GM18868 (cell line): ENCODE data around the gene WDR62.

Experiments used
- ATAC-seq: cut with Tn5 transposase; IDR thresholded peaks from one replicate; pipeline ENCODE4 v1.9.1; 2021; ENCODE audit warnings: mild to moderate bottlenecking, moderate library complexity; ENCODE audit not compliant: unreplicated experiment

Gene WDR62

DNA sequence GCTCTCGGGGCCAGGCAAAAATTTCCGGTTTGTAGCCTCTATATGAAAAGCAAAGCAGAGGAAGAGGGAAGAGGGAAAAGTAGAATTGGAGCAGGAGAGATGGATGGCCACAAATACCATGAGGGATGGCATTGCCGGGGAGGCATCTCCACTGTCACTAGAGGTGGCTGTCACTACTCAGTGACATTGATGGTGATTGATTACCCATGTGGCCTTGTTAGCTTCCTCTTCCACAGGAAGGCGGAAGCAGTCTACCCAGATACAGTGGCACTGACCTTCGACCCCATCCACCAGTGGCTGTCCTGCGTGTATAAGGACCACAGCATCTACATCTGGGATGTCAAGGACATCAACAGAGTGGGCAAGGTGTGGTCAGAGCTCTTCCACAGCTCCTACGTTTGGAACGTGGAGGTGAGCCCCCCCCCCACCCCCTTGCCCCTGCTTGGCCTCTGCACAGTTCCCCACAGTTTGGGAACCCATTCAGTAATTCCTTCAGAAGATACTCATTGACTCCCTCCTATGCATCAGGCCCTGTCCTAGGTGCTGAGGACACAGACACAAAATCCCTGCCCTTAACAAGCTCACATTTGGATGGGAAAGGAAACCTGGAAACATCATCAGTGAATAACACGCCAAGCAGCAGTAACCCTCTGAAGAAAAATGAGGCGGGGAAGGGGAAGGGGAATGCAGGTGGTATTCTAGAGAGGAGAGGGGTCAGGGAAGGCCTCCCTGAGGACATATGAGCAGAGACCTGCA is 18.6 kb downstream of the WDR62 start:
- no peak for ATAC-seq

DNA sequence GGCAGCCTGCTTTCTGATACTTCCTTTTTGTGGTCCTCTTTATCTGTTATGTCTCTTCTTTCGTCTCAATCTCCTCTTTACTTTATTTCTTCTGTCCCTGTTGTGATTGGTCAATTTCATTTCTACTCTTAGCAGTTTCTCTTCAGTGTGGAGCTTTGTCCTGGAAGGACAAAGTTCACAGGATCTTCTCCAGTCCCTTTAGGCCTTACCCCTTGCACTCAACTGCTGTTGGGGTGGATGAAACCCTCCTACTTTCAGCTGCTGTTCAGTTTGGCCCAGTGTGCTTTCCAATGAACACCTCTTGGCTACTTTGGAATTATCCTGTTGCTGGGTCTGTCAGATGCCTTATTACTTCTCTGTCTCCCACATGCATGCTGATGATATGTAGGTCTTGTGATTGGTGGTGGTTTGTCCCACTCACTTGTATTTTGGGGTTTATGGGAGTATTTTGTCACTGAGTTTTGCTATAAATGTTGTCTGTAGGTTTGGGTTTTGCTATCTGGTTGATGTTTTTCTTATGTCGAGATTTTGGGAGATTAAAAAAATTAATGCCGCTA is 24.8 kb downstream of the WDR62 start:
- no peak for ATAC-seq

DNA sequence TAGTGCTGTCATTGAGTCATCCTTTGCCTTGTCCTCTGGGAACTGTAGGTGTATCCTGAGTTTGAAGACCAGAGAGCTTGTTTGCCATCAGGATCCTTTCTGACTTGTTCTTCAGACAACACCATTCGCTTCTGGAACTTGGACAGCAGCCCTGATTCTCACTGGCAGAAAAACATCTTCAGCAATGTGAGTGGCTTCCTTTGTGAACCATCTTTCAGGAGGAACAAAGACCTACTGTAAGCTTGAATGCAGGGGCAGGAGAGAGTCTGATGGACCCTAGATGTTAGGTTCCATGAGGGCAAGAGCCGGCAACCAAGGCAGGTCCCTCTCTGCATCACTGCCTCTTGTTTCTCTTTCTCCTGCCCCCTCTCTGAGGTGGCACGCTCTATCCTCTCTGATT is 26.7 kb downstream of the WDR62 start:
- no peak for ATAC-seq

DNA sequence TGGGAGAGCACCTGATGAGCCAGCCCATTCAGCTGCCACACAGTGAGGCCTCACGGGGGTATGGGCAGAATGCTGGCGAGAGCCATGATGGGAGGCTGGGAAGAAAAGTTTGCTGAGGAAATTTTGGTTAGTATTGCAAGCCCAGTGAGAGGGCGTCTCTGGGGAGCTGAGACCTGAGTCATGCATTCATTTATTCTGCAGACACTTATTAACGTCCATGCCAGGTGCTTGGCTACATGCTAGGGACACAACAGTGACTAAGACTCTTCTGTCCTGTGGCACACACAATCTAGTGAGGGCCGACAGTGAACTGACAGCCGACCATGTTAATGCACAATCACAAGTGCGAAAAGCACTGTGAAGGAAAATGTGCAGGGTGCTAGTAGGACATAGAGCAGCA is 27.2 kb downstream of the WDR62 start:
- ATAC-seq = no peak

DNA sequence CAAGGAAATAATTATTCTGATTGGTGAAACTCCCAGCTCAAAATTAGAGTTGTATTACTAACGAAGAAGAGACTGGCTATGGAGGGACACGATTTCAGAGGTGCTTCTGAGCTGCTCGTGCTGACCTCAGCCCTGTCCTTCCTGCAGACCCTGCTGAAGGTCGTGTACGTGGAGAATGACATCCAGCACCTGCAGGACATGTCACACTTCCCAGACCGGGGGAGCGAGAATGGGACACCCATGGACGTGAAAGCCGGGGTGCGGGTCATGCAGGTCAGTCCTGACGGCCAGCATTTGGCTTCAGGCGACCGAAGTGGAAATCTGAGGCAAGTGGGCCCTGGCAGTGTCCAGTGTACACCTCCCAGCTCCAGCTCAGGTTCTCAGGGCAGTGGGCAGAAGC is 28.2 kb downstream of the WDR62 start:
- no peak for ATAC-seq

DNA sequence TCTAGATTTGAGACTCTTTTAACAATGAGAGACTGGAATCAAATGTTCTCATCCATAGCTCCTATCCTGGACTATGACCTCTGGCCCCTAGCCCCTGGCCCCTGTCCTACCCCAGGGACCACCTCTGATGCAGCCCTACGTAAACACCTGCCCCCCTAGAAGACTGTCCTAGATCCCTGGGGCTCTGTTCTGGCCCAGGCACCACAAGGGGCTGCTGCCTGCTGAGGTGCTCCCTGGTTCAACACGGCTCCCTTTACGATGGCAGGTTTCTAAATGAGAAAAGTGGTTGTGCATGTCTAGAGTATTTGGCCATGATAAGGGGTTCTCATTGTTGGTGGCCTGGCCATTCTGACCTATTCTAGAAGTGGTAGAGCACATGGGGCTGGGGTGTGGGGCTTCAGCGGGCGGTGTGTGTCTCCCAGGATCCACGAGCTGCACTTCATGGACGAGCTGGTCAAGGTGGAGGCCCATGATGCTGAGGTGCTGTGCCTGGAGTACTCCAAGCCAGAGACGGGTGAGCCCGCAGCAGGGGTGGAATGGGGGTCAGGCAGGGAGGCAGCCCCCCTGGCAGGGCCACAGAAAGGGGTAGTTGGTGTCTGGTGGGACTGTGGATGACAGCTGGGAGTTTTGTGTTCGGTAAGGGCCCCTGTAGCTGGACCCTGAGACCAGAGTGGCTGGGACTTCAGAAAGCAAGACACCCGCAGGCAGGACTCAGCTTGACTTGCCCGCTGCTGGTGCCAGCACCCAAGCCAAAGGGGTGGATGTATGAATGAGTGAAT is 29.7 kb downstream of the WDR62 start:
- ATAC-seq = no peak

DNA sequence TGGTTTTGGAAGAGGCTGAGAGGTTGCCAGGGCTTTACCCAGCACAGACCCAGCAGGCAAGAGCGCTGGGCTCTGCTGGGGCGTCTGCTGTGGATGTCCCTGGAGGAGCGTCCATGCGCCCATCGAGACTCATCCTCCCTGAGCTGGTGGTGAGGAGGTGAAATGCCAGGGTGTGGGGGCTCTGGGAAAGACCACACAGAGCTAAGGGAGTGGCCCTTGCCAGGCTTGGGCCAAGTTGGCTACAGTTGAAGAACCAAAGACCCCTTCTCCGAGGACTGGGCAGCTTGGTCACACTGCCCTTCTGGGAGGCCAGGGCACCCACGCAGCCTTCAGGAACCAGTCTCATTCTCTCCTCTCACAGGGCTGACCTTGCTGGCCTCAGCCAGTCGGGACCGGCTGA is 31.6 kb downstream of the WDR62 start:
- ATAC-seq = no peak

DNA sequence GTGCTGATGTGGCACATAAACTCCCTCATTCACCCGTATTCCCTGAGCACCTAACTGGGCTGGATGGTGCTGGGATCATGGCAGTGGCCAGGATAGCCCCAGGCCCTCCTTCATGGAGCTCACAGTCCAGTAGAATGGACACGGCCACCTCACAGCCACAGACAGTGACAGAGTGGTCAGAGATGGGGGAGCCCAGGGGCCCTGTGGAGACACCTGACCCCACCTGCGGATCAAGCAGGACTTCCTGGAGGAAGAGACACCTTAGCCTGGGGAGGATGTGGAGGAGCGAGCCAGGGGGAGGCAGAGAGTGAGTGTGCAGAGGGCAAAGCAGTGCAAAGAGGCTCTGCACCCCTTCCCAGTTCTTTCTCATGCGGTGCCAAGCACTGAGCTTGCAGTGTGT is 35.1 kb downstream of the WDR62 start:
- no peak for ATAC-seq

DNA sequence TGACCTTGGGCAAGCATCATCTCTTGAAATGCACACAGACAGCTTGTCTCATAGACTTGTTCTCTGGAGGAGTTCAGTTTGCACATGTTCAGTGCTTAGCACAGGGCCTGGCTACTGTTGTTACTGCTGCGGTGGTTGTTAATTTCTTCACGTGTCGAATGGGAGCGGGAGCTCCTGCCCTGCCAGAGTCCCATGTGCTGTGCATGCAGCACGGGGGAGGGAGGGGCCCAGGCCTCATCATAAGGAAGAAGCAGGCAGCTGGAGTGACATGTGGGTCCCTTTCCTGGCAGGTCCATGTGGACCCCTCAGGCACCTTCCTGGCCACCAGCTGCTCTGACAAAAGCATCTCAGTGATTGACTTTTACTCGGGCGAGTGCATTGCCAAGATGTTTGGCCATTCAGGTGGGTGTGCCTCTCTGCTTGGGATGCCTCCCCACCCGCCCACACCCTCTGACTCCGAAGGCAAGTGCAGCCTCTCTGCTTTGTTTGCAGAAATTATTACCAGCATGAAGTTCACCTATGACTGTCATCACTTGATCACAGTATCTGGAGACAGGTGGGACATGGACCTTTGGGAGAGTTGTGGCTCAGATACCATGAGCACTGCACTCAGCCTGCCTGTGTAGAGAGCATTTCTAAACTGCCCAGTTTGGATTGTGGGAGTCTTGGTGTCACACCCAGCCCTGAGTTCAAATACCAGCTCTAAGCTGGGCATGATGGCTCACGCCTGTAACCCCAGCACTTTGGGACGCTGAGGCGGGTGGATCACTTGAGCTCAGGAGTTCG is 36.4 kb downstream of the WDR62 start:
- no peak for ATAC-seq

DNA sequence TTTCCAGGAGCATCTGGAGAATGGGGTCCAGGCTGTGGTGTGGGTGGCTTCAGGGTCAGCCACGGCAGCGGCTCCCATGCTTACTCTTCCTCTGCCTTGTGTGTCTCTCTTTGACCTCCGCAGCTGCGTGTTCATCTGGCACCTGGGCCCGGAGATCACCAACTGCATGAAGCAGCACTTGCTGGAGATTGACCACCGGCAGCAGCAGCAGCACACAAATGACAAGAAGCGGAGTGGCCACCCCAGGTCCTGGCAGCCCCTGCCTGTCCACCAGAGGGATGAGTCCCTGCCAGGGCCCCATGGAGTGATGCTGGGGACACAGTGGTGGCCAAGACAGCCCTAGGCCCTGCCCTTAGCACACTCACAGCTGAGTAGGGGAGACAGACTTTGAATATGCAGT is 37.9 kb downstream of the WDR62 start:
- no peak for ATAC-seq

DNA sequence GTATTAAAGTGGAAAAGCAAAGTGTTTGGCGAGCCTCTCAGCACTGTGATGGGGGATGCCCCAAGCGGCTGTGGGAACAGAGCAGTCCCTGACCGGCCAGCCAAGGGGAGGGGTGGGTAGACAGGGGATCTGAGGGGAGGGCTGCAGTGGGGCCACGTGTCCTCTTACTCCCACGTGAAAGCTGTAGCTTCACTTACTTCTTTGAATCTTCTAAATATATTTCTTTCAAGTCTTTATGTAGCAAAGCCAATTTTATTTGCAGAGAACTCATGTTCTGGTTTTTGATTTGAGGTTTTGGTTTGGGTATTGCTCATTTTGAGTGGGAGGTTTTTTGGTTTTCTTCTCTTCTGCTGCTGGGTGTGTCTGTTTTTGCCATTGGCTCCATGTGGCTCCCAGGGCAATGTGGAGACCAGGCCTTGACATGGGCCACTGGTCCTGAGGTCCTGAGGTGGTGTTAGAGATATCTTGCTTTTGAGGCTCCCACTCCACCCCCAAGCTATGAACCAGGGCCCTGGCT is 38.5 kb downstream of the WDR62 start:
- no peak for ATAC-seq

DNA sequence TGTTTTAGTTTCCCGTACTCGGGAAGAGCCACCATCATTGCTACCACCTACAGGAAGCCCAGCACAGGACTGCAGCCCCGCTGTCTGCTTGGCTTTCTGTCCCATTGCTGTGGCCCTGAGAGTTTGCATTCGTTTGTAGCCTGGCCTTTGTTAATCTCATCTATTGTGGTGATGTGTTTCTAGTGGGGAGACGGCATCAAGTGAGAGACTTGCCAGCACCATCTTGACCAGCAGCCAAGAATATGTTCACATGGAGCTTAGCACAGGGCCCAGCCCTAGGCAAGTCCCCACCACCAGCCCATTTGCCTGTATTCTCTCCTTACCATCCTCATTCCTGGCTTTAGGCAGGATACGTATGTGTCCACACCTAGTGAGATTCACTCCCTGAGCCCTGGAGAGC is 39.0 kb downstream of the WDR62 start:
- no peak for ATAC-seq

DNA sequence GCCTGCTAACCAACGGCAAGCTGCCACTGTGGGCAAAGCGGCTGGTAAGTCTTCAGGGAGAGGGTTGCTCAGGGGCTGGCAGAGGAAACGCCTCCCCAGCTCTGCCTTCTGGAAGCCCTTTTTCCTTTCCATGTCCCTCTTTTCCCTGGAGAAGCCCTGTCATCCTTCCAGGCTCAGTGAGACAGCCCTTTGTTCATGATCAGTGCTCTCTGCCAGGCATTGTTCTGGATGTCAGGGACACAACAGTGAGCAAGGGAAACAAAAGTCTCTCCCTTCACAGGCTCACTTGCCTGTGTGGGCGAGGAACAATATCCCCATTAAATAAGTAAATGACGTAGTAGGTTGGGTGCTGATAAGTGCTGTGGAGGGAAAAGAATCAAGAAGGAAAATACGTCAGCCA is 42.3 kb downstream of the WDR62 start:
- no peak for ATAC-seq

DNA sequence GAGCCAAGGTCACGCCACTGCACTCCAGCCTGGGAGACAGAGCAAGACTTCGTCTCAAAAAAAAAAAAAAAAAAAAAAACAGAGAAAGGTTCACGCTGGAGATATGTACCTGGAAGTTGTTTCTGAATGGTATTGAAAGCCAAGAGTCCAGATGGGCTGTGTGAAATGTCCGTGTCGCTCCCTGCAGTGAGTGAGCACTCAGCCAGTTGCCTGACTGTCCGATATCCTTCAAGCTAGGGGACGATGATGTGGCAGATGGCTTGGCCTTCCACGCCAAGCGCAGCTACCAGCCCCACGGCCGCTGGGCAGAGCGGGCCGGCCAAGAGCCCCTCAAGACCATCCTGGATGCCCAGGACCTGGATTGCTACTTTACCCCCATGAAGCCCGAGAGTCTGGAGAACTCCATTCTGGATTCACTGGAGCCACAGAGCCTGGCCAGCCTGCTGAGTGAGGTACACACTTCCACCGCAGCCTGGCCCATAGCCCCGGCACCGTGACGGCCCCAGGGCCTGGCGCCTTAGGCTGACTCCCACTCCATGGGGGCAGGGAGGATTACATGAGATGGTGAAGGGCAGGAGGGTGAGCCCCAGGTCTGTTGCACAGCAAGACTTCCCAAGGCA is 44.6 kb downstream of the WDR62 start:
- no peak for ATAC-seq

DNA sequence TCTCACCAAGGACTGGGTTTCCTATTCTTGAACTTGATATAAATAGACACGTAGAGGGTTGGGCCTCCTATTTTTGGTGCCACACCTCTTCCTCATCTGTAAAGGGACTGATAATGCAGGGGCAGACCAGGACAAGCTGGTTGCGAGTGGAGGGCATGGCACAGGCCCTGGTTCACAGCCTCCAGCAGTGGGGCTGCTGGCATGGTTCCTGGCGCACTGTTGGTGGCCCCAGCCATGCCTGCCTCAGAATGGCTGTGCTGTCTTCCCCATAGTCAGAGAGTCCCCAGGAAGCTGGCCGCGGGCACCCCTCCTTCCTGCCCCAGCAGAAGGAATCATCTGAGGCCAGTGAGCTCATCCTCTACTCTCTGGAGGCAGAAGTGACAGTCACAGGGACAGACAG is 45.8 kb downstream of the WDR62 start:
- ATAC-seq = no peak

DNA sequence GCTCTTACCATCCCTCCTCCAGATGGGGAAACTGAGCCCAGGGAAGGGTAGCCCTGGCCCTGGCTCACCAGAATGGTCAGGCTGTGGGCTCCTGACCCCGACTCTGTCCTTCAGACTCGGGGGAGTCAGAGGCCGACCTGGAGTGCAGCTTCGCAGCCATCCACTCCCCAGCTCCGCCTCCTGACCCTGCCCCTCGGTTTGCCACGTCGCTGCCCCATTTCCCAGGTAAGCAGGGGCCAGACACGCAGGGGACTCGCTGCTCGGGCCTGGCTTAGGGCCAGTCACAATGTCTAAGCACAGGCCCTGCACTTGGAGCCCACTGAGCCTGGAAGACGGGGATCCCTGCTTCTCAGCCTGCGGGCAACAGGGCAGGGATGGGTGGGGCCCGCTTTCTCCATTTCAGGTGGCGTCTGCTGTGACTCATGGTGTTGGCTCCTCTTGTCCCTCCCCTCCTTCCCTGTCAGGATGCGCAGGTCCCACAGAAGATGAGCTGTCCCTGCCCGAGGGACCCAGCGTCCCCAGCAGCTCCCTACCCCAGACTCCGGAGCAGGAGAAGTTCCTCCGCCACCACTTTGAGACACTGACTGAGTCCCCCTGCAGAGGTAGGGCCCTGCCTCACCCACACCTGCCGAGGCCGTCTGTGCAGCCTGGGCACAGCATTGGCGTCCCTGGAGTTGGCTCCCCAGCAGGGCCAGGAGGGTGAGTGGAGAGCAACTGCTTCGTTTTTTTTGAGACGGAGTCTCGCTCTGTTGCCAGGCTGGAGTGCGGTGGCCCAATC is 47.0 kb downstream of the WDR62 start:
- ATAC-seq = no peak

DNA sequence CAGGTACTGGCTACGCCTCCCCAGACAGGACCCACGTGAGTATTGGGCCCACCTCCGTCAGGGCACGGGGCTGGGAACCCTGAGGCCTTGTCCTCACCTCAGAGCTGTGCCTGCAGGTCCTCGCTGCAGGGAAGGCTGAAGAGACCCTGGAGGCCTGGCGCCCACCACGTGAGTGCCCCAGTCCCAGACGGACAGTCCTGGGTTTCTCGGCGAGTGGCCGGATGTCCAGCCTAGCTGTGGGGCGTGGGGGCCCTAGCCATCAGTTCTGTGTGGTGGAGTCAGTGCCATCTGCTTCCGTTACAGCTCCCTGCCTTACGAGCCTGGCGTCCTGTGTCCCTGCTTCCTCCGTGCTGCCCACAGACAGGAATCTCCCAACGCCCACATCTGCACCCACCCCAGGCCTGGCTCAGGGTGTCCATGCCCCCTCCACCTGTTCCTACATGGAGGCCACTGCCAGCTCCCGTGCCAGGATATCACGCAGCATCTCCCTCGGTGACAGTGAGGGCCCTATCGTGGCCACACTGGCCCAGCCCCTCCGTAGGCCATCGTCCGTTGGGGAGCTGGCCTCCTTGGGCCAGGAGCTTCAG is 48.4 kb downstream of the WDR62 start:
- ATAC-seq = no peak

DNA sequence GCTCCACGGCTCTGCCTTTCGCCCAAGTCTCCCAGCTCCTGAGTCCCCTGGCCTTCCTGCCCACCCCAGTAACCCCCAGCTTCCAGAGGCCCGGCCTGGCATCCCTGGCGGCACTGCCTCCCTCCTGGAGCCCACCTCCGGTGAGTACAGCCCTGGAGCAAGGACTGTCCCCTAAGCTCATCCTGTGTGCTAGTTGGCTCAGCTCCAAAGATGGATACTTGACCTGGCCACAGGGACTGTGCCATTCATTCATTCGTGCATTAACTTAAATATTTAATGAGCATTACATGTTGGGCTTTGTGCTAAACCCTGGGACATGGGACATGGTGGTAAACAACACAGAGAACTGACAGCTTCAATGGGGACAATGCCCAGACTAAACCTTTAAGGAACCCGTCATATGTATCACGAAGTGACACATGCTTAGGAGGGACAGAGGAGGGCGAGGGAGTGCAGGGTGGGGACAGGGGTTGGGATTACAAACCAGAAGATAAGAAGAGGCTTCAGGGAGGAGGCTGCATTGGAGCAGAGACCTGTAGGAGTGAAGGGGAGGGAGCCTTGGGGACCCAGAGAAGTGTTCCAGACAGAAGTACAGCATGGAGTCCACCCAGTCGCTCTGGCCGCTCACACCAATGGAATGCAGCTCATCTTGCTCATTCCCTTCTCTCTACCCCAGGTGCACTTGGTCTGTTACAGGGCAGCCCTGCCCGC is 49.3 kb downstream of the WDR62 start:
- no peak for ATAC-seq

DNA sequence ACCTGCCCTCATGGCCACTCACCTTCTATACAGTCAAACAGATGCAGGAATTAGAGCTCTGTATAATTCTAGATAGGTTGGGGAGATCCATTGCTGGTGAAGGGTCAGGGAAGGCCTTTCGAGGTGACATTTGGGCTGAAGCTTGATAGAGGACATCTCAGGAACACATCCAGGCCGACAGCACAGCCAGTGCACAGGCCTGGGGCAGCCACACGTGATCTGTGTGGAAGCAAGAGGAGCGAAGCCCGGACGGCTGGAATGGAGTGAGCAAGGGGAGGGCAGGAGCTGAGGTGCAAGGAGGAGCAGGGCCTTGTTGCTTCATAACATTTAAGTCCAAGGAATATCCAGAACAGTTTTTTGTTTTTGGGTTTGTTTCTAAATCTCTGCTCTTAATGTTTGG is 51.7 kb downstream of the WDR62 start:
- ATAC-seq = no peak
